HL-60/S4 treated with retinoic acid at 250 ng/mL for 4 days and 3 days (cell line): ENCODE measurements around the gene CNTN5.

Experiments
- in situ Hi-C: fragments of 300-500 bp; cut with MboI; formaldehyde crosslinking; loops from 2 replicates; pipeline ENCODE4 v1.7.0; 2022; ENCODE audit warnings: low sequenced_read_pairs

Gene CNTN5

DNA sequence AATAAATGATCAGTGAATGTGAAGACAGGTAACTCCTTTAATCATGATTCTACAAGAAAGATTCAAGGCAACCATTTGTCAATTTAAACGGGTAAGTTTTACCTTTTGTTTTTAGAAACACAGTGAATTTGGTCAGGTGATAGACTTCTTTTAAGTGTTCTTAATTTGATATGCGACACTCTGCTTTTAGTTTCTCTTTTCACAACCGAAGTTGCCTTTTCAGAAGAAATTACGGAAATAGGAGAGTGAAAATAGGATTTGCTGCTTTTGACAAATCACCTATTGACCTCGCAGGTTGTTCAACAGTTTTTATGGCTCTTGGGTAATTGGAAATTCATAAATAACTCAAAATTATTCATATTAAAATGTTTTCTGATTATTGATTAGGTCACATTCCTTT, 142.1 kb downstream of the CNTN5 start:
- in situ Hi-C loops = no loop called here

GRCh38 chr11:99170591-99170990, 149.8 kb downstream of the CNTN5 start:
- in situ Hi-C loops = no loop called here

DNA sequence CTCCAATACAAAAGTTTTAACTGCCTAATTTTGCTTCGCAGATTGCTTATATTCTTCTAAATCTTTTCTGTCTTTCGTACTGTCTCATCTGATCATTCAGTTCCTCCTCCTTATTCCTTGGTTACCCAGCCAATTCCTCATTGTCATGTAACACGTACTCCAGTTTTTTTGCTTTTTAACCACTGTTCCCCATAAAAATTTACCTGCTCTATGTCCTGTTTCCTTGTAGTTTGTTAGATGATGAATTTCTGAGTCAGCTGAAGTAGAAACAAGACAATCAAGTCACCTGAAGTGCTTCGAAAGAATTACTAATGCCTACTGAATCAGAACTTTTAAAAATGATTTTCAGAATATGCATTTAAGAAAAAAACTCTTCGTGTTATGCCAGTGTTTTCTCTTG, 150.6 kb downstream of the CNTN5 start:
- in situ Hi-C loops = no loop called here

GRCh38 chr11:99176430-99176829, 155.7 kb downstream of the CNTN5 start:
- in situ Hi-C loops = no loop called here

DNA sequence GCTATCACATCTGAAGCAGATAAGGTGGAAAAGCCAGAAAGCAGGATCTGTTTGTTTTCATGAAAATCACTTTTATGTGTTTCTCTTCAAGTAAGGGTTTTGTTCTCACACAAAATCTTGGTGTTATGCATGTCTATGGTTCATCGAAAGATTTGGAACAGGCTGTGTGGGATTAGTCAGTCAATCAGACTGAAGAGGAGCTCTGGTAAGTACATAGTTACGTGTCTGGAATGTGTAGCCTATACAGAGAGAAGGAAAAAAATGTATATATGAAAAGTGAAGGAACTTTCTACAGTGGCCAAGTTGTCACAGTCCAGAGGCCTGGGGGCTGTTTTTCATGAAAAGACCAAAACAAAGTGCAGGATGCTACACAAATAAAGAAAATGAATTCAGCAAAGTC, 156.7 kb downstream of the CNTN5 start:
- in situ Hi-C loops = no loop called here

GRCh38 chr11:99184146-99184545, 163.4 kb downstream of the CNTN5 start:
- in situ Hi-C loops = no loop called here

DNA sequence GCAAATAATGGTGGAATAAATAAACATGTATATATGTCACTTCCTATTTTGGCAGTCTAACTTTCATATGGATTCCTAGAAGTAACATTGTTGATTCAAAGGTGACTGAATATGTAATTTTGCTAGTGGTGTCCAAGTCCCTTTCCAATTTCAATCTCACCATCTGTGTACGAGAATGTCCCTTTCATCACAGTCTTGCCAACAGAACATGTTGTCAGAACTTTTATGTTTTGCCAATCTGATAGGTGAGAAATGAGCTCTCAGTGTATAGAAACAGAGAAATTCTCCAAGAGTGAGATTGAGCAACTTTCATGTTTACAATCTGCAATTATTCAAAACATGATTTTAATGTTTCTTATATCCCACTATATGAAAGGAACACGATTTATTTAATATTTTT, 167.5 kb downstream of the CNTN5 start:
- in situ Hi-C loops = no loop called here

- in situ Hi-C loops = no loop called here
Measured at GRCh38 chr11:99192716-99193115, 172.0 kb downstream of the CNTN5 start.

GRCh38 chr11:99197477-99197876, 176.7 kb downstream of the CNTN5 start:
- in situ Hi-C loops = no loop called here

GRCh38 chr11:99198215-99198614, 177.5 kb downstream of the CNTN5 start:
- in situ Hi-C loops = no loop called here

GRCh38 chr11:99199341-99199740, 178.6 kb downstream of the CNTN5 start:
- in situ Hi-C loops = no loop called here

GRCh38 chr11:99200720-99201119, 180.0 kb downstream of the CNTN5 start:
- in situ Hi-C loops = no loop called here

GRCh38 chr11:99208813-99209212, 188.1 kb downstream of the CNTN5 start:
- in situ Hi-C loops = no loop called here

- in situ Hi-C loops = no loop called here
Measured at GRCh38 chr11:99229544-99229943, 208.8 kb downstream of the CNTN5 start.

DNA sequence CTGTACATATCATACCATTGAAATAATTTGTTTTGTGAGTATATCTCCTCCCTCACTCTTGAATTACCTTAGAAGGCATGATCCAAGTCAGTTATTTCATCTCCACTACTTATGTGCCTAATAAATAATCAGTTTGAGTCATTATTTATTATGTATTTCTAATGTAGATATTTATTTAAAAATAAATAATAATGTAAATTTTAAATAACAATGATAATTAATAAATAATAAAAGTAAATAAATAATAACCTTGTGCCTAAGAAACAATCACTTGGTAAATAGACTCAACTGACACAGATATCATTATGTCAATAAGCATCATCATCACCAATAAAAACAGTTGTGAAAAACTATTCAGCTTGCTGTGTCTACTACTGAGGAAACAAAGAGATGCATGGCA, 213.8 kb downstream of the CNTN5 start:
- in situ Hi-C loops = no loop called here

- in situ Hi-C loops = no loop called here
Measured at GRCh38 chr11:99238401-99238800, 217.7 kb downstream of the CNTN5 start.

- in situ Hi-C loops = no loop called here
Measured at GRCh38 chr11:99240192-99241030, 219.7 kb downstream of the CNTN5 start.

GRCh38 chr11:99241066-99241465, 220.3 kb downstream of the CNTN5 start:
- in situ Hi-C loops = no loop called here

DNA sequence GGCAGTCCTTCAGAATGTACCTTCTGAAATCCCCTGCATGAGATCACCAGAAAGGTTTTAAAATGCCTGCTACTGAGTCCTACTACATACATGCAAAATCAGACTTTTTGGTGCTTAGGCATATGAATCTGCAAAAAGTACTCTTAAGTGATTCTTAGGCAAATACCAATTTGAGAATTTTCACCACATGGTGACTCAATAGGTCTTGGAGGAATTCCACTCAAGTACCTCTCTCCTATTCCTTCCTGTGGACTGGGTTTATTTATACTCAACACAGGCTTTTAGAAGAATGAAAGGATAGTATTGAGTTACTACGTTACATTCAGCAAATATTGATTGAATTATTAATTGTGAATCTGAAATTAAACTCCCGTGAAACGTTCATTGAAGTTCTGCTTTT, 223.9 kb downstream of the CNTN5 start:
- in situ Hi-C loops = no loop called here

DNA sequence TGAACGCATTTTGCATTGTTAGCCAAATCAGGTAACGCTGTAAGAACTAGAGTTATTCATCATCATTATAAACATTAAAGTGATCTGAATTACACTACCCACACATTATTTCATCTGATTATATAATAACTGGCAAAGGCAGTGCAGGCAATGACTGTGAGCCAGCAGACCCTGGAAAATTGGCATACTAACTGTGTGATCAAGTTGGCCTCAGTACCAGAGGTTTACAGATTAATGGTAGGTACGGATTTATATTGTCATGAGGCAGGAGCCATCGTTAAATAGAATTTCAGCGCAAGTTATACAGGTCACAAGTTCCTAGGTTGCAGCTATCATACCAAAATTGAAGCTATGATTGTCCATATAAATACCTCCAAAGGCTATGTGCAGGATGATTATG, 225.4 kb downstream of the CNTN5 start:
- in situ Hi-C loops = no loop called here

DNA sequence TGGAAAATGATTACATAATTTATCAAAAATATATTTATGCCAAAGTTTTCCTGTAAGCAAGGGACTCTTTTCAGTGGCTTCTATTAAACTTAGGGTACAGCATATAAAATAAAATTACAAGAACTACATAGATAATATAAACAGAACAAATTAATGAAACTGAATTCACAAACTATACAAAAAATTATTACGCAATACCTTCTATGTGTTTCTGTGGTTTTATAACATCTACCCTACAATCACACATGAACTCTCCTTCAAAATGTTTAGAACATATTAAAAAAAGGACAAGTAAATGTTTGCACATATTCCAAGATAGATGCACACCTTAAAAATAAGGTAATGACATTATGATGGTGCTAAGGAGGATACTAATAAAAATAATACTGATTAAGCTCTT, 235.9 kb downstream of the CNTN5 start:
- in situ Hi-C loops = no loop called here

- in situ Hi-C loops = no loop called here
Measured at GRCh38 chr11:99257131-99257530, 236.4 kb downstream of the CNTN5 start.

DNA sequence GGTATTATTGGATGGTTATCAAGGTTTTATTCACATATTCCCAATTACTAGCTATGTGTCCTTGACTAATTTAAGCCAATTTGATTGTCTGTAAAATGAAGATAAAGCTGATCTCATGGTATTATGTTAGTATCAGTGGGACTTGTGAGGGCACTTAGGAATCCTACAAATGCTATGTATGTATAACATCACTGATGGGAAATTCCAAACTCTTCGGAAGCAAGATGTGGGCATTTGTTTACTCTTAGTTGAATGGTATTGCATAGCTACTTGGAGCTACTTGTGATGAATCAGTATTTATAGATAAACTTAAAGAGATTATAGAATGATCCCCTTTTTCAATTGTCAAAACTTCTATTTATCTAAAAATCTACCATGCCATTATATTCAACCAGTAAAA, 239.9 kb downstream of the CNTN5 start:
- in situ Hi-C loops = no loop called here
